ENCODE results near the gene TCF4. TPM values are rescaled to one million over a fixed set of nuclear protein-coding genes. Genes with fewer than 3 reads are reported as not detected.

TCF4 gene
- polyA plus RNA-seq, 1 experiment = 47.3 TPM

DNA sequence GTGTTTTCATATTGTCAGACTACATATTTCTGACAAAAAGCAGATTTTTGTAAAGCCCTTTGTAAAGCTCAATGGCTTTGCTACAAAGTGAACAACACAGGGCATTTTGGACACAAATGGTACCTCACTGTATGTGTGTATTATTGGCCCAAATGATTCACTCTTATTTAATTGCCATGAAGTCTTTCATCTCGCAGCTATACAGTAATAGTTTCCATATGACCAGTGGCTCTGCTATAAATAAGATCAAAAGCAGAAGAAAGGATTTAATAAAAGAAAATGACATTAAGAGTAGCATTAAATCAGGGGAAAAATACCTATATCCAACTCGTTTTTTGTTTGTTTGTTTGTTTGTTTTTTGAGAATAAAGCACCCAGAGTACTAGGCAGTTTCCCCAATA lies 344.7 kb downstream of the TCF4 start:
- TF ChIP-seq, protein P1, sequence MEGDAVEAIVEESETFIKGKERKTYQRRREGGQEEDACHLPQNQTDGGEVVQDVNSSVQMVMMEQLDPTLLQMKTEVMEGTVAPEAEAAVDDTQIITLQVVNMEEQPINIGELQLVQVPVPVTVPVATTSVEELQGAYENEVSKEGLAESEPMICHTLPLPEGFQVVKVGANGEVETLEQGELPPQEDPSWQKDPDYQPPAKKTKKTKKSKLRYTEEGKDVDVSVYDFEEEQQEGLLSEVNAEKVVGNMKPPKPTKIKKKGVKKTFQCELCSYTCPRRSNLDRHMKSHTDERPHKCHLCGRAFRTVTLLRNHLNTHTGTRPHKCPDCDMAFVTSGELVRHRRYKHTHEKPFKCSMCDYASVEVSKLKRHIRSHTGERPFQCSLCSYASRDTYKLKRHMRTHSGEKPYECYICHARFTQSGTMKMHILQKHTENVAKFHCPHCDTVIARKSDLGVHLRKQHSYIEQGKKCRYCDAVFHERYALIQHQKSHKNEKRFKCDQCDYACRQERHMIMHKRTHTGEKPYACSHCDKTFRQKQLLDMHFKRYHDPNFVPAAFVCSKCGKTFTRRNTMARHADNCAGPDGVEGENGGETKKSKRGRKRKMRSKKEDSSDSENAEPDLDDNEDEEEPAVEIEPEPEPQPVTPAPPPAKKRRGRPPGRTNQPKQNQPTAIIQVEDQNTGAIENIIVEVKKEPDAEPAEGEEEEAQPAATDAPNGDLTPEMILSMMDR (IDR thresholded peaks at IDR 0.05; ENCODE audit: low read depth, low read length) = no peak
- ChIA-PET CTCF (interaction anchor here (0.8 to 1.9 kb wide), 4 partner anchors 8 to 172 kb away, joined by 3 to 7 read pairs (median 4); no protein-coding TSS in a partner anchor), POLR2A (no interaction called here)

DNA sequence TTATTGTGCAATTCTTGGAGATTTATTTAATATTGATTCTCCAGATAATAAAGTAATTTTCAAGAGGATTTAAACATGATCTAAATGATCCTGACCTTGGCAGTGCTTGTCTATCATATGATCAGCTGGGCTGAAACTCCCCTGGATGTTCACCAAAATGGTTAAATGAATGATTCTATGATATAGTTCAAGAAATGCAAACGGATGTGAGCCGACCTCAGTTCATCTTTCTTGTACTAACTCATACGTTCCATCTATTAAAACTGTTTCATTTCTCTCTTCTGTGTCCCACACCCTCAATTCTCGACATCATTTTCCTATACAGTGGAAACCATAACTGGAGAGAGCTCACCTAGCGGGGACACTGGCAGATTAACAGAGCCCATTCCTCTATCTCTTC lies 347.0 kb downstream of the TCF4 start:
- Histone ChIP-seq H3K27me3 (ENCODE audit: control insufficient read depth, insufficient read depth, low read length) (no peaks in the 10 kb centered on the region), H3K4me3 (ENCODE audit: low read depth, low read length) (no peak overlapping the region), H3K9me3 (ENCODE audit: control insufficient read depth, insufficient read depth, low read length) (no peaks in the 10 kb centered on the region), H3K27ac (ENCODE audit: low read depth, low read length) (no peak overlapping the region)
- TF ChIP-seq, protein P1 (IDR thresholded peaks at IDR 0.05; ENCODE audit: low read depth, low read length) = no peak
- ChIA-PET POLR2A (no interaction called here), CTCF (interaction anchor here (0.5 kb wide), 1 partner anchor 206 kb away, joined by 4 read pairs; no protein-coding TSS in a partner anchor)
- DNase-seq (ENCODE audit: low read depth, low spot score) = no peak

More for the DNA sequence above, 344.7 kb downstream of the TCF4 start:
- no peak for DNase-seq (ENCODE audit: low read depth, low spot score)
- no peak overlapping the region for H3K27ac ChIP-seq (ENCODE audit: low read depth, low read length)
- H3K9me3 ChIP-seq (ENCODE audit: control insufficient read depth, insufficient read depth, low read length) = no peaks in the 10 kb centered on the region
- H3K27me3 ChIP-seq (ENCODE audit: control insufficient read depth, insufficient read depth, low read length) = no peaks in the 10 kb centered on the region
- no peak overlapping the region for H3K4me3 ChIP-seq (ENCODE audit: low read depth, low read length)

DNA sequence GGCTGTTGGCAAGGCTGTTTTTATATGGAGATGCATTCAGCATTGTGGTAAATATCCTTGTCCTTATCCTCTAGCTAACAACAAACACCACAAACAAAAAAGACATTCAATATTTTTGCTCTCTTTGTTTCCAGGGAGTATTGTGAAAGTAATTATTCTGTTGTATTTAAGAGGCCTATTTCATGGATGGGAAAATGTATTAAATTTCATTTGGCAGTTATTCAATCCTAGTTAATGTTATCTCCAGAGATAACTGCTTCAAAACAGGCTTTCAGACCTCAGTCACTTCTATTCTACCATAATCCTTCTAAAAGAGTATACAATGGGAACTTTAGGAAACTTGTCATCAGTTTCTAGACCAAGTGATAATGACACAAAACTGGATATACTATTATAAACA lies 348.3 kb downstream of the TCF4 start:
- H3K4me3 ChIP-seq (ENCODE audit: low read depth, low read length) = no peak overlapping the region
- H3K27ac ChIP-seq (ENCODE audit: low read depth, low read length) = no peak overlapping the region
- no peaks in the 10 kb centered on the region for H3K9me3 ChIP-seq (ENCODE audit: control insufficient read depth, insufficient read depth, low read length)
- no peak for DNase-seq (ENCODE audit: low read depth, low spot score)
- TF ChIP-seq, protein P1 (IDR thresholded peaks at IDR 0.05; ENCODE audit: low read depth, low read length) = no peak
- POLR2A ChIA-PET = no interaction called here
- CTCF ChIA-PET = no interaction called here
- H3K27me3 ChIP-seq (ENCODE audit: control insufficient read depth, insufficient read depth, low read length) = no peaks in the 10 kb centered on the region

DNA sequence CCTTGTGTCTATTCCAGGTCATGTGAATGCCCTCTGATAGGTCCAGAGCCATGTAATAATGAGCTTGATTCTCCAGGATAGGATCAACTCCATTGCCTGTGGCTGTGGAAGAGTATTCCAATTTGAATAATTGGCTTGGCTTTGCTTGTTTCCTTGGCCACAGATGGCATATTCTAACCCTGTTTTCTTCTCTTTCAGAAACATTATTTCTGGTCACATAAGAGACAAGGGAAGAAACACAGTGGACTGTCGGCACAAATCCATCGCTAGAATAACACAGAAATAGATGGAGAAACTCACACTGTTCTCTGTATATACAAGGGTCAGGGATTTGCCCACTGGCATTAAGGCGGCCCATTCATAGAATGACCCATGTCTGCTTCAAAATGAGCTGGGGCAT lies 350.3 kb downstream of the TCF4 start:
- DNase-seq (ENCODE audit: low read depth, low spot score) = no peak
- no peaks in the 10 kb centered on the region for H3K9me3 ChIP-seq (ENCODE audit: control insufficient read depth, insufficient read depth, low read length)
- H3K27ac ChIP-seq (ENCODE audit: low read depth, low read length) = no peak overlapping the region
- ChIA-PET CTCF (interaction anchor here (1.2 to 1.6 kb wide), 3 partner anchors 9 to 1339 kb away, joined by 3 to 4 read pairs (median 4); no protein-coding TSS in a partner anchor), POLR2A (no interaction called here)
- no peaks in the 10 kb centered on the region for H3K27me3 ChIP-seq (ENCODE audit: control insufficient read depth, insufficient read depth, low read length)
- TF ChIP-seq, protein P1 (IDR thresholded peaks at IDR 0.05; ENCODE audit: low read depth, low read length) = no peak
- H3K4me3 ChIP-seq (ENCODE audit: low read depth, low read length) = no peak overlapping the region

DNA sequence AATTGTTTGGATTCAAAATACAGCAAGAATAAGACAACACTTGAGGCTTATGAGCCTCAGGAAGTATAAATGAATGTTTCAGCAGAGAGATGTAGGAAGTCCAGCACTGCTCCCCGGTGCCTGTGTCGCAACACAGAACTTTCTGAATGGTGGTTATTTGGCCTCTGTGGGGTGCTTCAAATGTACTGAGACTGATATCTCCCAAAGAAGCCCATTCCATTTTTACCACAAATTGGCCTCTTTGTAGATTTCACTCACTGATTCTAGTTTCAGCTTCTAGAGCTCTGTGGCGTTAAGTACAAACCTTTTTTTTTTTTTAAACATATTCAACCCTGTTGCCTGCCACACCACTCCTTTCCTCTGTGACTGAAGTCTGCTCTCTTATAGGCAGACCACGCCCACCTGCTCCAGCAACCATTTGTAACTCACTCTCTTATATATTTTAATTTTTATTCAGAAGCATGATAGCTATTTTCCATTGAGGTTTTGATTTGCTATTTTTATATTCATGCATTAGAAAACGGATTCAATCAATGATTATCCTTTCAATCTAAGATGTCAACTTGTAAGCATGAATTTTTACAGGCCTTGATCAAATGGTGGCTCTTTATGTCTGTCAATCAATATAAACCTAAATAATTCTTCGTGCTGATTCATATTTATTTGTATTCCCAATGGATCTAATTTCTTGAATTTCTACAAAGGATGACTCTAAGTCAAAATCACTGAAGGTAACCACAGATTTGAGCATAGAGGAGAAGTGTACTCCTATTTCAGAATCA lies 351.7 kb downstream of the TCF4 start:
- H3K9me3 ChIP-seq (ENCODE audit: control insufficient read depth, insufficient read depth, low read length) = no peaks in the 10 kb centered on the region
- ChIA-PET POLR2A (no interaction called here), CTCF (interaction anchor here (1.6 to 3.1 kb wide), 3 partner anchors 8 to 1340 kb away, joined by 3 to 36 read pairs (median 23); no protein-coding TSS in a partner anchor)
- H3K4me3 ChIP-seq (ENCODE audit: low read depth, low read length) = no peak overlapping the region
- no peaks in the 10 kb centered on the region for H3K27me3 ChIP-seq (ENCODE audit: control insufficient read depth, insufficient read depth, low read length)
- DNase-seq (ENCODE audit: low read depth, low spot score) = no peak
- no peak overlapping the region for H3K27ac ChIP-seq (ENCODE audit: low read depth, low read length)
- TF ChIP-seq, protein P1 (IDR thresholded peaks at IDR 0.05; ENCODE audit: low read depth, low read length) = no peak

Data from AG04450 (cell line).